Measurements from ENCODE around the gene TMEM218. TPM values are rescaled to one million over a fixed set of nuclear protein-coding genes. Genes with fewer than 3 reads are reported as not detected.

The TMEM218 gene
- total RNA-seq = 10 to 100 TPM in 2 of 6 donors, 1 to 10 TPM in 4; 5.6 to 13.2 (median 9.9) TPM
- polyA plus RNA-seq = 10 to 100 TPM; 11.4 to 27.1 TPM

DNA sequence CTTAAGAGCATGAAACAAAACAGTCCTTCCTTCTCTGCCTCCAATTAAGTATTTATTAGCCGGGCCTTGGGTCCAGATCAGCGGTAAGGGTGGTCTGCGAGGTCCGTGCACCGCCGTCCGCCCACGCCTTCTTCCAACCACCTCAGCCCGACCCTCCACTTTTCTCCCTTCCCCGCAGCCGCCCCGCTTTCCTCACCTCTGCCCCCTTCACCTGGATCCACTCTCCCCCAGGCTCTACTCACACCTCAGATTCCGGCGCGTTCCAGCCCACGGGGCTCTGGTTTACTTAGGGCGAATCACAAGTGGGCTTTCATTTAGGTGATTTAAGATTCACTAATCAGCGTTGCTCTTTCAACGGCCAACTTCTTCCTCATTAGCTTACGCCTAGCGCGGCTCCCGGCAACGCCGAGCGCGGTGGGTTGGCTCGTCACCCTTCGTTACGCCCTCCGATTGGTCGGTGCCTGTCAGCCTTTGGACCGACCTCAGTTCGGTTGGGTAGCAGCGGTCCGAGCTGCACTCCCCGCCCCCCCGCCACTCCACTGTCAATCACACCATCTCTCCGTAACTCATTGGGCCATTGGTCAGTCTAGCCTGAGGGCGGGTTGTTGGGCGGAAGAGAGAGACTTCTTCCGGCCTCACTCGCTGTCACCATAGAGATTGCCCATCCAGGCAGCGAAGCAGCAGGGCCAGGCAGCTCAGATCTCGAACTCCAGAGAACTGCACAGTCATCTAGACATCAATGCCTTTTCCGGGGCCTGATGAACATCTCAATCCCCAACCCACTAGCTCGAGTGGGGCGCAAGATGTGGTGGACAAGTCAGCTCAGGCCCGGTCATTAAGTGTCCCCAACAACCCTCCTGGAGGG, at the start of gene TMEM218:
TMEM218 (minus strand) TSS at position 284 of the 865 bp plus-strand sequence. CDS start 9,385 bp downstream, outside the sequence.
- peak within 1 kb of the TSS; percentile 16 to 78 (median 66) for H3K4me3 ChIP-seq
- intact Hi-C loops (cut with DNase I) = no loop called here
- no peaks in the 10 kb centered on the region for H3K36me3 ChIP-seq
- peaks cover 0 to 3% (median 0%) of the 10 kb centered on the region in 4 donors for H3K27me3 ChIP-seq
- DNase-seq (peak; percentile 94 to 99 (median 99)), ATAC-seq (peak; percentile 98 to 100 (median 100)), FAIRE-seq (peak; percentile 96)
- WGBS, 2 donors = 4 to 5% methylated on average over 49 of the region's 49 CpGs
- H3K4me1 ChIP-seq = peaks cover 0 to 7% (median 0%) of the 10 kb centered on the region in 3 donors
- no peaks in the 10 kb centered on the region for H3K9me3 ChIP-seq
- peak within 1 kb of the TSS; percentile 10 to 73 (median 58) for H3K27ac ChIP-seq
- TF ChIP-seq, protein P1, sequence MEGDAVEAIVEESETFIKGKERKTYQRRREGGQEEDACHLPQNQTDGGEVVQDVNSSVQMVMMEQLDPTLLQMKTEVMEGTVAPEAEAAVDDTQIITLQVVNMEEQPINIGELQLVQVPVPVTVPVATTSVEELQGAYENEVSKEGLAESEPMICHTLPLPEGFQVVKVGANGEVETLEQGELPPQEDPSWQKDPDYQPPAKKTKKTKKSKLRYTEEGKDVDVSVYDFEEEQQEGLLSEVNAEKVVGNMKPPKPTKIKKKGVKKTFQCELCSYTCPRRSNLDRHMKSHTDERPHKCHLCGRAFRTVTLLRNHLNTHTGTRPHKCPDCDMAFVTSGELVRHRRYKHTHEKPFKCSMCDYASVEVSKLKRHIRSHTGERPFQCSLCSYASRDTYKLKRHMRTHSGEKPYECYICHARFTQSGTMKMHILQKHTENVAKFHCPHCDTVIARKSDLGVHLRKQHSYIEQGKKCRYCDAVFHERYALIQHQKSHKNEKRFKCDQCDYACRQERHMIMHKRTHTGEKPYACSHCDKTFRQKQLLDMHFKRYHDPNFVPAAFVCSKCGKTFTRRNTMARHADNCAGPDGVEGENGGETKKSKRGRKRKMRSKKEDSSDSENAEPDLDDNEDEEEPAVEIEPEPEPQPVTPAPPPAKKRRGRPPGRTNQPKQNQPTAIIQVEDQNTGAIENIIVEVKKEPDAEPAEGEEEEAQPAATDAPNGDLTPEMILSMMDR (IDR thresholded peaks at IDR 0.05) = no peak

DNA sequence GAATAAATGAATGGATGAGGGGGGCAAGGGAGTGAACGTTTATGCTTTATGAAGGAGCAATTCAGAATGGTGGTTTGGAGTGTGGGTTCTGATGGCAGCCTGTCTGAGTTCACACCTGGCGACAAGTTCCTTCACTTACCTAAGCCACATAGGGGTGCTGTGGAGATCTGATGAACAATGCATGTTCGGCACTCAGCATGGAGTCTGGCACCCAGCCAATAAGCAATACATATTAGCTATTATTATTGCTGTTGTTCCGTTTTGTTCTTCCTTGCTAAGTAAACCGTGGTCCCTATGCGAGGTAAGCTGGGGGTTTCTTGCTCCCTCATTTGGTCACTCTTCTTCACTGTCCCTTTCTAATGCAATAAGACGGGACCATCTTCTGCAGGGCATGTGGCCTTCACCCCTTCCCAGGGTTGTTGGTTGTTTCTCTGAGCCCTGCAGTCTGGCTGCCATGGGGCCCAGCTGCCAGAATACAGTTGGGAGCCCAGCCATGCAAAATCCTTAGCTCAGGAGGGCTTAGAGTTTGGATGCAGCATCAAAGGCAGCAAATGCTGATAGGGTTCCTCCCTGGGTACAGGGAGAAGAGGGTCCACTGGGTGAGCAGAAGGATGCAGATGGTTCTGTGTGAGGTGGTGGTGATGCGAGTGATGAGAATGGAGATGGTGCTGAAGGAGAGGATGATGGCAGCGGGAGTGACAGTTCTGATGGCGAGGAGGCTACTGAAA, 46.7 kb upstream of the TMEM218 start:
- H3K9me3 ChIP-seq = no peaks in the 10 kb centered on the region
- TF ChIP-seq, protein P1 (IDR thresholded peaks at IDR 0.05) = no peak
- DNase-seq = no peak
- intact Hi-C loops (cut with DNase I) = no loop called here
- H3K27ac ChIP-seq = no peak overlapping the region
- FAIRE-seq = no peak
- H3K27me3 ChIP-seq = no peaks in the 10 kb centered on the region
- no peak for ATAC-seq
- no peak overlapping the region for H3K4me3 ChIP-seq
- no peaks in the 10 kb centered on the region for H3K4me1 ChIP-seq
- no peaks in the 10 kb centered on the region for H3K36me3 ChIP-seq
- 70 to 76% methylated on average over 10 of the region's 10 CpGs for WGBS, 2 donors

DNA sequence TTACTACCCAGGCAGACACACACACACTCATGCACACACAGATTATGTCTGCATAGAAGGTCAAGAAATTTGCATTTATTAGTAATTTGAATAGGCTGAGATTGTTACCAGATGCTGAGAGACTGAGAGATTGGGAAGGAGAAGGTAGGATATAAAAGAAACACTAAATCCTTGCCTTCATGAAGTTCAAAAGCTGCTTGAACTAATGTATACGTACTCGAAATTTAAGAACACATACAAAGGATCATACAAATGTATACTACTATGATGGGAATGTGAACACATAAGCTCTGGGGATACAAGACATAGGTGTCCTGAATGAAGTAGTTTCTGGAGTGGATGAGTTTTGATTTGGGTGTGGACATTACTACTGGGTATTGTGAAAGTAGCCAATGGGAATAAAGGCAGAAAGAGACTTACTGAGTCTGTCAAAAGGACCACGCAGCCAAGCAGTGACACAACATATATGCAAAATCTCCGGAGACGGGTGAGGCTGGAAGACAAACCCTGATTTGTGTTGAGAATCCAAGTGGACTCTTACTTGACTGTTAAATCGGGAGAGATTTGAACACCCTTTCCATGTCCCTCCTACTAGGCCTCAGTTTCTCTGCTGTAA, 45.8 kb upstream of the TMEM218 start:
- no peaks in the 10 kb centered on the region for H3K36me3 ChIP-seq
- no peaks in the 10 kb centered on the region for H3K4me1 ChIP-seq
- TF ChIP-seq, protein P1 (IDR thresholded peaks at IDR 0.05) = no peak
- WGBS, 2 donors = 77 to 84% methylated on average over 6 of the region's 6 CpGs
- no peaks in the 10 kb centered on the region for H3K27me3 ChIP-seq
- no peak for DNase-seq
- intact Hi-C loops (cut with DNase I) = no loop called here
- no peak overlapping the region for H3K27ac ChIP-seq
- no peaks in the 10 kb centered on the region for H3K9me3 ChIP-seq
- ATAC-seq = no peak
- FAIRE-seq = no peak
- no peak overlapping the region for H3K4me3 ChIP-seq

DNA sequence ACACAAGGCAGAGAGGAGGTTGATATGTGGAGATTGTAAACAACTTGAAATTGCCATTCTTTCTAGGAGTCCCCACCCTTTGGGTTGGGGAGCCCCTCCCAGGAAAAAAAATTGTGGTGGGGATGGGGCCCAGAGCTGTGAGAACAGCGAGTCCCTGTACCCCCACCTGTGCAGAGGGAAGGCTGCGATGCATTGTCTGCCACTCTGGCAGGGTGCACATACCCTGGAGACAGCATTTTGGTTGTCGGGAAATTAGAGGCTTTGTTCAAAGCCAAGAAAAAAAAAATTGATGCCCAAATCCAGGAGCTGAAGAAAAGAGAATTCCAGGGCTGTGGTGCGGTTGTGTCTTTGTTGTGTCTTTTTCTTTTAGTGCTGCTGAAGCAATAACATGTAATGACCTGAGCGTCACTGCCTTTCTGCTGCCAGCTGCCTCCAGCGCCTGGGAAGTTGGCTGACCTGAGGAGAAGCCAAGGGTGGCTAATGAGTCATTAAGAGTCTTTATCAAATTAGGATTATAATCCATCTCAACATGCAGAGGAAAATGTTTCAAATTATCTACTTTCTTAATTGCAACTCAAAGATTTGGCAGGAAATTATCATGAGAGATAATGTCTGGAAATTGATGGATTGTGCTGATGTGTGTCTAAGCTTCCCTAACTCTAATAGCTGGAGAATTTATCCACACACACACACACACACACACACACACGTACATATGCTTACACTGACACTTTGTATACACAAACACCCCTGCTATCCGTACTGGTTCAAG, 45.1 kb upstream of the TMEM218 start:
- H3K27ac ChIP-seq = no peak overlapping the region
- TF ChIP-seq, protein P1 (IDR thresholded peaks at IDR 0.05) = no peak
- no peaks in the 10 kb centered on the region for H3K4me1 ChIP-seq
- ATAC-seq (no peak), FAIRE-seq (no peak), DNase-seq (no peak)
- 79 to 83% methylated on average over 8 of the region's 8 CpGs for WGBS, 2 donors
- no peak overlapping the region for H3K4me3 ChIP-seq
- no peaks in the 10 kb centered on the region for H3K27me3 ChIP-seq
- no peaks in the 10 kb centered on the region for H3K9me3 ChIP-seq
- intact Hi-C loops (cut with DNase I) = no loop called here
- no peaks in the 10 kb centered on the region for H3K36me3 ChIP-seq

Data from pancreas (tissue), 10 donors.